GM18507 (cell line): ENCODE data around the gene PLA2G4D.

Source experiments
- DNase-seq: peaks from one replicate; pipeline ENCODE4 v3.0.0; 2011; ENCODE audit warnings: low read depth; ENCODE audit not compliant: insufficient read length; ENCODE audit errors: extremely low spot score
- FAIRE-seq: peaks from 2 replicates; lab custom pipeline; 2011; peaks lifted over from hg19 to GRCh38; lab: Jason Lieb, UNC

The PLA2G4D gene

GRCh38 chr15:42129364-42129763 is 35.0 kb upstream of the PLA2G4D start:
- peak; percentile 9 for FAIRE-seq
- no peak for DNase-seq

DNA sequence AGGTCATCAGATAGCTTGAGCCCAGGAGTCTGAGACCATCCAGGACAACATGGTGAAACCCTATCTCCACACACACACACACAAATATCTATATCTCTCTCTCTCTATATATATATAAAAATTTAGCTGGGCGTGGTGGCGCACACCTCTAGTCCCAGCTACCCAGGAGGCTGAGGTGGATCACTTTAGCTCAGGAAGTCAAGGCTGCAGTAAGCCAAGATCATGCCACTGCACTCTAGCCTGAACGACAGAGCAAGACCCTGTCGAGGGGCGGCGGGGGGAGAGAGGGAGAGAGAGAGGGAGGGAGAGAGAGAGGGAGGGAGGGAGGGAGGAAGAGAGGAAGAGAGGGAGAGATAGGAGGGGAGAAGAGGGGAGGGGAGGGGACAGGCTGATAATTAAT is 34.1 kb upstream of the PLA2G4D start:
- DNase-seq (no peak), FAIRE-seq (no peak)

- DNase-seq (no peak), FAIRE-seq (no peak)
These were observed 29.2 kb upstream of the PLA2G4D start for GRCh38 chr15:42123546-42123945.

DNA sequence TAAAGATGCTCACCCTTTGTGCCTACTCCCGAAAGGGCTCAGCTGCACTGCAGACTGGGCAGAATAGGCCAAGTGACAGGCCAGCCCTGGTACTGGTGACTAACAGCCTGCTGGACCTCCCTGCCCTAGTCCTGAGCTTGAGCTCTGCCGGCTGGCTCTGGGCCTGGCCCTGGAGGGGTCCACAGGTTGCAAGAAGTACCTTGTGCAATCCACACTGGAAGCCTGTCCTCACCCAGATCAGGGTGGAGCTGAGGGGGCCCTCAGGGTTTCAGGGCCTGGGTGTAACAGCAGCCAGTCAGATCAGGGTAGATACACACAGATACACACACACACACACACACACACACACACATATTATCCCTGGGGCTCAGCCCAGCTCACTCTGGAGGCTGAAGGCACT is 27.3 kb upstream of the PLA2G4D start:
- FAIRE-seq: no peak
- no peak for DNase-seq

GRCh38 chr15:42121021-42121420 is 26.7 kb upstream of the PLA2G4D start:
- no peak for FAIRE-seq

DNA sequence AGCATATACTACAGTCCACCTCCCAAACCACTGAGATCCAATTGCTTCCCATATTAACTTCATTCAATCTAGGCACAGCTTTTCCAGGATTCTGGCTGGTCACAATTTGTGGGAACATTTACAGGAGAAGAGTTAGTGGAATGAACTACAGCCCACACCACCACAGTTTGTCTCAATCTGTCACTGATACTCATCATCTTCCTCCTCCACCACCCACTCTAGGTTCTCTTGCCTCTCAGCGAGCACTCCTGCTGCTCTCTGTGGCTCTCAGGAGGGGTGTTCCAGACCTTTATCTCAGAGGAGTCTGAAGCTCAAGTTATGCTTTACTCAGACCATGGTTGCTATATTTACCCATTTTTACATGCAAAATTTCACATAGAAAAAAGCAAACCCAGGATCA is 25.9 kb upstream of the PLA2G4D start:
- DNase-seq (no peak), FAIRE-seq (no peak)

More at GRCh38 chr15:42121021-42121420, 26.7 kb upstream of the PLA2G4D start:
- no peak for DNase-seq

DNA sequence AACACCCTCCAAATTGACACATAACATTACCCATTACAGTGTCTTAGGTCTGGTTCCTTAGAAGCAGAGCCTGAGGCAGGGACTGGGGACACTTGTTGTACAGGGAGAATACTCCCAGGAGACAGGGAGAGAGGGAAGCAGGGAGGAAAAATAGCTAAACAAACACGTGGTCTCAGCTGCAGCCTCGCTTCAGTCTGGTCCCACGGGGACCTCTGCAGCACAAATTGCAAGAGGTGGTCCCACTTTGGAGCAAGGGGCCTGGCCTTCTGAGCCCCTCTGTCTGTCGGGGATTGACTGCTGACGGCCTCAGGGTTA is 25.0 kb upstream of the PLA2G4D start:
- no peak for FAIRE-seq
- DNase-seq: no peak

- DNase-seq: no peak
- no peak for FAIRE-seq
These were observed 24.5 kb upstream of the PLA2G4D start for GRCh38 chr15:42118650-42119445.

GRCh38 chr15:42111924-42112323 is 17.6 kb upstream of the PLA2G4D start:
- FAIRE-seq (no peak), DNase-seq (no peak)

- DNase-seq: no peak
- FAIRE-seq: no peak
These were observed 16.0 kb upstream of the PLA2G4D start for GRCh38 chr15:42110367-42110766.

GRCh38 chr15:42108806-42109205 is 14.4 kb upstream of the PLA2G4D start:
- DNase-seq (no peak), FAIRE-seq (no peak)

DNA sequence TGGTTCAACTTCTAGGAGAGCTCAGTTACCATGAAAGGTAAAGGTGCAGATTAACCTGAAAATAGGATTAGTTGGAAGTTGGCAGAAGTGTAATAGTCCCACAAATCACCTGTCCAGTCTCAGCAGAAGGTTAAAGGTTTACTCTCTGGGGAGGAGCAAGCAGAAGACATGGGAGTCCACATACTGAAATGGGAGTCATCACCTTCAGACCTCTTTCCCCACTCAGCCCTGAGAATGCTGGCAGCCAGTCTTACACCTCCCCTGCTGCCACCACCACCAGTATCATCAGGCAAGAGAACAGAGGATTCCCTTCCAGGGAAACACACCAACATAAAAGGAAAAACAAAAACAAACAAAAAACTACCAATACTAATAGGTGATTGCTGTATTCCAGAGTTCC is 13.8 kb upstream of the PLA2G4D start:
- FAIRE-seq (no peak), DNase-seq (no peak)

GRCh38 chr15:42107473-42107872 is 13.1 kb upstream of the PLA2G4D start:
- no peak for DNase-seq
- FAIRE-seq: peak; percentile 56

DNA sequence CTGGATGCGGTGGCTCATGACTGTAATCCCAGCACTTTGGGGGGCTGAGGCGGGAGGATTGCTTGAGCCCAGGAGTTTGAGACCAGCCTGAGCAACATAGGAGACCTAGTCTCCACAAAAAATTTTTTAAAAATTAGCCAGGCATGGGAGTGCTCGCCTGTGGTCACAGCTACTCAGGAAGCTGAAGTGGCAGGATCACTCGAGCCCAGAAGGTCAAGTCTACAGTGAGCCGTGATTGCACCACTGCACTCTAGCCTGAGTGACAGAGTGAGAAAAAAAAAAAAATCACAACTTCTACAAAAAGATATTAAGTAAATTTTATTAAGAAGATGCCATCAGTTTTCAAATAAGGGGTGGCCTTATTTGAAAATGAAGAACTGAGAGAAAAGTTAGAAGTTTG is 11.9 kb upstream of the PLA2G4D start:
- FAIRE-seq (peak; percentile 74), DNase-seq (no peak)

DNA sequence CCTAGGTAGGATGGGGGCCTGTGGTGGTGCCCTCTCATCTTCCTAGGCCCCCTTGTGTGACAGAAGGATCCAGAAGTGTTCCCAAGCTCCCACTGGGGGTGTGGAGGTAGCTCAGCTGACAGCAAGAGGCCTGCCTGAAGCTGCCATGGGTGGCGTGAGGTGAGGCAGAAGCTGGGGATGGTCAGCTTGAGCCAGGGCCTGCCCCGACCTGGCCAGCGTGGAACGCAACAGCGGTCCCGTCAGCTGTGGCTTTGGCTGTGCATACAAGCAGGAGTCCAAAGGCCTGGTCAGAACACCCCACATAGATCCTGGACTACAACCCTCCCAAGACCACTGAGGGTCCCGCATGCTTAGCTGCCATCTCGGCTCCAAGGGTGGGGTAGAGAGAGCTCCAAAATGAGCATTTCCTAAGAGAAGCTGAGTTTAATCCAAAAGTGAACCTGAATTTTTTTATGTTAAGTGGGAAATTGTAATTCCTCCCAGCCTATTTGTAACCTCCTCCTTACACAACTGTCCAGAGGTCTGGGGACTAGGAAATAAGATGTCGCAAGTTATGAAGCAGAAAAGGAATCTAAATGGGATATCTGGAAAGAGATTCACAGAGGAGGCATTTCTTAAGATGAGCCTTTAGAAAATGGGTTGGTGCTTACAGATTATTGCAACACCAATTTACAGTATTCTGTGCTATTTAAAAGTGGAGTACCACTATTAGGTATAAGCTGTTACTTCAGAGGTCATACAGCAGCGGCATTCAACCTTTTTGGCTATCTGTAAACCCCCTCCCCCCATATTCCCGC is 9.9 kb upstream of the PLA2G4D start:
- FAIRE-seq (no peak), DNase-seq (no peak)

DNA sequence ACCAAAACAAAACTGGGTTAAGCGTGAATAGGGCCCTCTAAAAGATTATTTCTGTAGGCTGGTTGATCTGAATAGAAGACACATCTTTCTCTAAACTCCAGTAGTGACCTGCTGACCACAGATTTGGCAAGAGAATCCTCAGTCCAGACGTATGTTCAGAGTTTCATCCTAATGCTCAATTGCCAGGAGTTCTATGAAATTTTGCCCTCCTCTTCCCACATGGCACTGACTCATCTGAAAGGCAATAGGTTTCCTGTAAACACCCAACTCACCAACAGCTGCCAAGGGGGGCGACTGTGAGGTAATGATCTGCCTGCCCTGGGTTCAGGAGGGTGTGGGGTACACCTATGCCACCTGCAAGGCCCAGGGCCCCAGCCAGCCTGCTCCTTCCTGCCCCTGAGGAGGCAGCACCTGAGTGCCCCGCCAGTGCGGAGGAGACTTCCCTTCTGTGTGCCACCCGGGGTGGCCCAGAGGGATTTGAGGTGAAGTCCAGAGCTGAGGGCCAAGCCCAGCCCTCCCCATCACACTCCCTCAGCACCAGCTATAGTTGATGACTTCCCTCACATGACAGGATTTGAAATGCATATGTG is 8.4 kb upstream of the PLA2G4D start:
- FAIRE-seq: no peak
- no peak for DNase-seq

- DNase-seq (no peak), FAIRE-seq (no peak)
These were observed 7.5 kb upstream of the PLA2G4D start for GRCh38 chr15:42101861-42102260.

- DNase-seq: no peak
- FAIRE-seq: no peak
These were observed 5.8 kb upstream of the PLA2G4D start for GRCh38 chr15:42100021-42100800.

GRCh38 chr15:42097018-42097417 is 2.7 kb upstream of the PLA2G4D start:
- FAIRE-seq: no peak

DNA sequence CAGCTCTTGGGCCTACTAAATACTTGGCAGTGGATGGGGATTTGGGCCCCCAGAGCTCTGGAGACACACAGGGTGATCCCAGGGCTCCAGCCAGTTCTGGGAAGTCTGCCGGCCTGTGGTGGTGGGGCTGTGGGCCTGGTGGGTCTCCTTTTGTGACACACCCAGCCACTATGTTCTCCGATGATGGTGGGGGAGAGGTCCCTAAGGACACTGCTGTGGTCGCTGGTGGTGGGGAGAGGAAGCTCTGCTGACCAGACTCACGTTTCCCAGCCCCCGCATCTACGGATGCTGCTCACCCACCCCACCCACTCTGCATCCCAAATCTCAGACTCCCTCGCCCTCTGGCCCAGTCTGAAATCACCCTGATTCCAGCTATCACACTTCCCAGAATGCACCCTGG is 396 bp downstream of the PLA2G4D start:
- DNase-seq (no peak), FAIRE-seq (no peak)

More at GRCh38 chr15:42097018-42097417, 2.7 kb upstream of the PLA2G4D start:
- DNase-seq: no peak
